H54 (cell line): ENCODE data around the gene CUX1.

Source experiments
- DNase-seq: peaks from one replicate; pipeline ENCODE4 v3.0.0; 2011; ENCODE audit warnings: low spot score, mixed read lengths; ENCODE audit not compliant: insufficient read length
- FAIRE-seq: peaks from 3 replicates; lab custom pipeline; 2011; peaks lifted over from hg19 to GRCh38; lab: Jason Lieb, UNC
- POLR2A ChIP-seq: IDR thresholded peaks from 2 replicates; pipeline ENCODE4 v1.6.1; 2011; ENCODE audit warnings: low read depth, mild to moderate bottlenecking, low read length

CUX1 gene

GRCh38 chr7:102146122-102146521, 328.7 kb downstream of the CUX1 start:
- DNase-seq (no peak), FAIRE-seq (no peak)
- TF ChIP-seq POLR2A: no peak

- FAIRE-seq: no peak
- DNase-seq: no peak
- no peak for TF ChIP-seq POLR2A
These were observed 329.6 kb downstream of the CUX1 start for GRCh38 chr7:102147008-102147407.

GRCh38 chr7:102148799-102149198, 331.4 kb downstream of the CUX1 start:
- no peak for FAIRE-seq
- no peak for TF ChIP-seq POLR2A

GRCh38 chr7:102149416-102149815, 332.0 kb downstream of the CUX1 start:
- DNase-seq (no peak), FAIRE-seq (no peak)
- TF ChIP-seq POLR2A: no peak

More at GRCh38 chr7:102148799-102149198, 331.4 kb downstream of the CUX1 start:
- DNase-seq: no peak

GRCh38 chr7:102150266-102150665, 332.8 kb downstream of the CUX1 start:
- TF ChIP-seq POLR2A: no peak
- FAIRE-seq (no peak), DNase-seq (no peak)

GRCh38 chr7:102152672-102153598, 335.5 kb downstream of the CUX1 start:
- no peak for TF ChIP-seq POLR2A
- peak; percentile 32 for DNase-seq
- FAIRE-seq: no peak

GRCh38 chr7:102153599-102153946, 336.1 kb downstream of the CUX1 start:
- DNase-seq (no peak), FAIRE-seq (no peak)

GRCh38 chr7:102154425-102154824, 337.0 kb downstream of the CUX1 start:
- TF ChIP-seq POLR2A: no peak
- no peak for FAIRE-seq
- DNase-seq: no peak

More at GRCh38 chr7:102153599-102153946, 336.1 kb downstream of the CUX1 start:
- no peak for TF ChIP-seq POLR2A

GRCh38 chr7:102155821-102156441, 338.5 kb downstream of the CUX1 start:
- no peak for TF ChIP-seq POLR2A
- DNase-seq (no peak), FAIRE-seq (no peak)

GRCh38 chr7:102156867-102157266, 339.4 kb downstream of the CUX1 start:
- DNase-seq (no peak), FAIRE-seq (no peak)
- TF ChIP-seq POLR2A: no peak

- DNase-seq (no peak), FAIRE-seq (no peak)
- no peak for TF ChIP-seq POLR2A
These were observed 347.7 kb downstream of the CUX1 start for GRCh38 chr7:102165136-102165535.

- DNase-seq: no peak
- no peak for FAIRE-seq
- TF ChIP-seq POLR2A: no peak
These were observed 349.8 kb downstream of the CUX1 start for GRCh38 chr7:102167254-102167653.

- no peak for DNase-seq
- no peak for FAIRE-seq
- no peak for TF ChIP-seq POLR2A
These were observed 352.4 kb downstream of the CUX1 start for GRCh38 chr7:102169651-102170392.

GRCh38 chr7:102170393-102170970, 353.1 kb downstream of the CUX1 start:
- FAIRE-seq: no peak
- no peak for TF ChIP-seq POLR2A
- no peak for DNase-seq

- no peak for FAIRE-seq
- no peak for TF ChIP-seq POLR2A
- DNase-seq: no peak
These were observed 356.2 kb downstream of the CUX1 start for GRCh38 chr7:102173669-102174068.
